Measurements from ENCODE around the gene KRT36.

DNA sequence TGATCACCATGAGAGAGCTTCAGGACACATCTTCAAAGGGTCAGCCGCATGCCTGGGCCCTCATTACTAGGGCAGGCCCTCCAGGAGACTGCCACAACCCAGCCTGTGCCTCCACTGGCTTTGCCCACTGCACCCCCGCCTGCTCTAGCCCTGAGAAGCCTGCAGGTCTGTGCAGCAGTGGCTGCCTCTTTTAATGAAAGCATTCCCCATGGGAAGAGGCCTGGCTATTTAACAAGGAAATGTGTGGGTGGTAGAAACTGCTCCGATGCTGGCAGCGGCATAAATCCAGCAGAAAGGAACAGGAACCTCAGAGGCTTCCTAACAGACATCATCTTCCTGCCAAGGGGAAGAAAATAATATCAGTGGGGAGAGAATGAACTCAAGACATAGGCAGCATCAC lies 22.1 kb downstream of the KRT36 start:
- TF ChIP-seq, protein P1, sequence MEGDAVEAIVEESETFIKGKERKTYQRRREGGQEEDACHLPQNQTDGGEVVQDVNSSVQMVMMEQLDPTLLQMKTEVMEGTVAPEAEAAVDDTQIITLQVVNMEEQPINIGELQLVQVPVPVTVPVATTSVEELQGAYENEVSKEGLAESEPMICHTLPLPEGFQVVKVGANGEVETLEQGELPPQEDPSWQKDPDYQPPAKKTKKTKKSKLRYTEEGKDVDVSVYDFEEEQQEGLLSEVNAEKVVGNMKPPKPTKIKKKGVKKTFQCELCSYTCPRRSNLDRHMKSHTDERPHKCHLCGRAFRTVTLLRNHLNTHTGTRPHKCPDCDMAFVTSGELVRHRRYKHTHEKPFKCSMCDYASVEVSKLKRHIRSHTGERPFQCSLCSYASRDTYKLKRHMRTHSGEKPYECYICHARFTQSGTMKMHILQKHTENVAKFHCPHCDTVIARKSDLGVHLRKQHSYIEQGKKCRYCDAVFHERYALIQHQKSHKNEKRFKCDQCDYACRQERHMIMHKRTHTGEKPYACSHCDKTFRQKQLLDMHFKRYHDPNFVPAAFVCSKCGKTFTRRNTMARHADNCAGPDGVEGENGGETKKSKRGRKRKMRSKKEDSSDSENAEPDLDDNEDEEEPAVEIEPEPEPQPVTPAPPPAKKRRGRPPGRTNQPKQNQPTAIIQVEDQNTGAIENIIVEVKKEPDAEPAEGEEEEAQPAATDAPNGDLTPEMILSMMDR (IDR thresholded peaks at IDR 0.05), result no peak
- TF ChIP-seq EZH2 (IDR thresholded peaks at IDR 0.05) (no peak), EZH2phosphoT487 (IDR thresholded peaks at IDR 0.05) (no peak)

Measured in neural progenitor cell (in vitro differentiated cells).